Measurements from ENCODE around the gene WNT4. TPM values are rescaled to one million over a fixed set of nuclear protein-coding genes. Genes with fewer than 3 reads are reported as not detected.

WNT4 gene
- total and polyA plus RNA-seq, 2 of the 8 experiments (the other 6 are each of a cell fraction or from before 2014, with no cell fraction given), result 1.3 to 6.6 TPM

DNA sequence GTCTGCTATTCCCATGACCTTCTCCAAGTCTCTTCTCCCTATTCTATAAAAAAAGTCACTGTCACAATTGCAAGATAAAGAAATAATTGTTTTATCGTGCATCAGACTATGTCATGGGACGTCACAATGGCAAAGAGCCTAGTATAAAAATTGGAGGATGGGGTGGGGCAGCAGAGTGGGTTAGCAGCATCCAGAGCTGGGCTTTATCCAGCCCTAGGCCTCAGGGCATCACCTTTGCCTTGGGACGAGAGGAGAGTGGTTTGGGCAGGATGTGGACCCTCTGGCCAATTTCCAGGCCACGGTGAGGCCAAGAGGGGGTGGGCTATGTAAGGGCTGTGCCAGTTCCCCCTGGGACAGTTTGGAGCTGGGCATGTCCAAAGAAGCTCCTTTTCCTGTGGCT lies 25.7 kb downstream of the WNT4 start (continued):
- TF ChIP-seq GABPA (IDR thresholded peaks at IDR 0.05; ENCODE audit: borderline replicate concordance, insufficient read depth, low read length), result no peak
